Muscle layer of duodenum (tissue), 2 donors: Measurements from ENCODE around the gene FRMPD3.
"Not testable (repeated sequence)": the region's sequence is repeated elsewhere in the genome, so short reads cannot be mapped to it uniquely, and the experiment has no call there.

Source experiments
- H3K27ac ChIP-seq: one replicate; pipeline ENCODE4 v1.7.0; 2013; ENCODE audit warnings: mild to moderate bottlenecking, low read length
- H3K27me3 ChIP-seq: one replicate; pipeline ENCODE4 v1.7.0; 2013; ENCODE audit warnings: low read depth, mild to moderate bottlenecking, control low read depth, low read length
- H3K36me3 ChIP-seq, 2 donors: one replicate each; pipeline ENCODE4 v1.7.0; 2013; ENCODE audit warnings: low read length in 2 of 2, control low read depth in 1 of 2, mild to moderate bottlenecking in 1 of 2; ENCODE audit not compliant: insufficient read depth in 2 of 2, control insufficient read depth in 1 of 2
- H3K4me1 ChIP-seq, 2 donors: one replicate each; pipeline ENCODE4 v1.7.0; 2013; ENCODE audit warnings: low read length in 2 of 2, mild to moderate bottlenecking in 2 of 2, control low read depth in 1 of 2, moderate library complexity in 1 of 2; ENCODE audit not compliant: insufficient read depth in 2 of 2, control insufficient read depth in 1 of 2
- H3K4me3 ChIP-seq, 2 donors: one replicate each; pipeline ENCODE4 v1.7.0; 2013; ENCODE audit warnings: low read length in 2 of 2, low read depth in 1 of 2, mild to moderate bottlenecking in 1 of 2
- H3K9me3 ChIP-seq, 2 donors: one replicate each; pipeline ENCODE4 v1.7.0; 2013; ENCODE audit warnings: low read length in 2 of 2, control low read depth in 1 of 2, mild to moderate bottlenecking in 1 of 2; ENCODE audit not compliant: control insufficient read depth in 1 of 2
- donor health status: healthy.

Gene FRMPD3

GRCh38 chrX:107450823-107451509, 1.5 kb downstream of the FRMPD3 start:
- no peaks in the 10 kb centered on the region for H3K36me3 ChIP-seq
- no peaks in the 10 kb centered on the region for H3K27me3 ChIP-seq
- H3K4me1 ChIP-seq, result peaks cover 0 to 8% of the 10 kb centered on the region in 2 donors
- H3K27ac ChIP-seq, result no peak overlapping the region
- no peak overlapping the region for H3K4me3 ChIP-seq
- H3K9me3 ChIP-seq, result no peaks in the 10 kb centered on the region

GRCh38 chrX:107451731-107452130, 2.3 kb downstream of the FRMPD3 start:
- Histone ChIP-seq H3K27ac (no peak overlapping the region), H3K27me3 (no peaks in the 10 kb centered on the region)

DNA sequence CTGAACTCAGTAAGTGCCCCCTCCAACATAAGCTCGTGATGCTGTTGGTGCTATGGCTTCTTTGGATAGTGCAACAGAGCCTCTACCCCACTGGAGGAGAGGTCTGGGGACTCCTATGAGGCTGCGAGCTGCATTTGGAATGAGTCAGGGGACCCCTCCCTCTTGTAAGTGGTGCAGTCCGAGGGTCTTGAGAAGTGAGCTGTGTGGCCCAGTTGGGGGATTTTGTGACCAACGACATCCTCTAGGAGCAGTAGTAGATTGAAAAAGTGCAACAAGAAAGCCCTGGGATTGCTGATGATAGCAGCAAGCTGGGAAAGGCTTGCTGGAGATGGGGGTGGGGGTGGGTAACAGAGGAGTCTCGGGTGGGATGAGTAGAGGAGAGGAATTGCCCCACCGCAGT, 3.1 kb downstream of the FRMPD3 start:
- Histone ChIP-seq H3K27ac (no peak overlapping the region), H3K27me3 (no peaks in the 10 kb centered on the region), H3K36me3 (no peaks in the 10 kb centered on the region), H3K4me1 (peaks cover 0 to 8% of the 10 kb centered on the region in 2 donors), H3K9me3 (no peaks in the 10 kb centered on the region), H3K4me3 (no peak overlapping the region)

More at GRCh38 chrX:107451731-107452130, 2.3 kb downstream of the FRMPD3 start:
- H3K4me3 ChIP-seq, result no peak overlapping the region
- H3K4me1 ChIP-seq, result peaks cover 0 to 8% of the 10 kb centered on the region in 2 donors
- H3K9me3 ChIP-seq, result no peaks in the 10 kb centered on the region
- H3K36me3 ChIP-seq, result no peaks in the 10 kb centered on the region

DNA sequence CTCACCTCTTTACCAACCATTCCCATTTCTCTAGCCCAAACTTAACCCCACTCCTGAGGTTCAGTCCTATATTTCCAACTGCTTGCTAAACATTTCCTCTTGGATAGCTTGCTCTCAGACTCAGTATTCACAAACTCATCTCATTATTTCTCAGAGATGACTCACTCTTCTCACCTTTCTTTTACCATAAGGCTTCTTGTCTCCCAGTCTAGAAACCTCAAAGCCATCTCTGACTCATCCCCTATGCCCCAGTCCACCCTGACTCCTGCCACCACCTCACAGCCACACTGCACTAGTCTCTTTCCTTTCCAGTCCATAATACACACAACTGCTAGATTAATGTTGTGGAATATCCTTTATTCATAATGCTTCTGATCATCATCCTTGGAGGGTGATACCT, 4.8 kb downstream of the FRMPD3 start:
- Histone ChIP-seq H3K27ac (no peak overlapping the region), H3K4me1 (no peaks in the 10 kb centered on the region), H3K4me3 (no peak overlapping the region), H3K9me3 (no peaks in the 10 kb centered on the region), H3K36me3 (no peaks in the 10 kb centered on the region), H3K27me3 (no peaks in the 10 kb centered on the region)

- Histone ChIP-seq H3K36me3 (no peaks in the 10 kb centered on the region), H3K4me1 (no peaks in the 10 kb centered on the region), H3K27ac (no peak overlapping the region), H3K9me3 (no peaks in the 10 kb centered on the region), H3K27me3 (no peaks in the 10 kb centered on the region), H3K4me3 (no peak overlapping the region)
Measured at GRCh38 chrX:107457289-107457688, 7.8 kb downstream of the FRMPD3 start.

DNA sequence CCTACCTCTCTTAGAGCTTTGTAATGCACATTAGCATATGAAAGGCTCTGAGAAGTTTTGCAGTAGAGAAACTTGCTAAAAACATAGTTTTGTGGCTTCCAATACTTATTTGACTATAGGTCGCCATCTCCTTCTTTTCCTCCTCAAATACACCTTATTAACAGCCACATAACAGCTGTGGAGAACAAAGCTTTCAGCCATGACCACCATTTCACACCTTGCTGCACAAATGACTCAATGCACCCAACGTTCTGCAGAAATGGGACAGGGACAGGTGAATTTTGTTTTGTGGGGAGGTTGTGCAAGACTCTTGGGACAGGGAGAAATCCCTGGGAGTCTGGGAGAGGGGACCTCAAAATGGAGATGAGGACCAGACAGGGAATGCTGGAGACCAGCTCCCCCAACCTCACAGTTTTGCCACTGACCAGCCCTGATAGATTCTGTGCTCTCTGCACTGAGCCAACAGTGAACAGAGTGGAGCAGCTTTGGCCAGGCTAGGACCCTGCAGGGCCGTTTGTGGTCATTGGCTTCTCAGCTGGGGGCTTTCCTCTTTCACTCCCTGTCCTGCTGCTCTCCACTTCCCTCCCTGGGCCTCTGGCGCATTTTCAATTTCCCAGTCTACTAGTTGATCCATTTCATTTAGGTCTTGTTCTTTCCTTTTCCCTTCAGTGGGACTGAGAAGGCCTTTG, 16.6 kb downstream of the FRMPD3 start:
- Histone ChIP-seq H3K4me1 (no peaks in the 10 kb centered on the region), H3K4me3 (no peak overlapping the region), H3K9me3 (peaks cover 0 to 2% of the 10 kb centered on the region in 2 donors), H3K27ac (no peak overlapping the region), H3K27me3 (no peaks in the 10 kb centered on the region), H3K36me3 (no peaks in the 10 kb centered on the region)

DNA sequence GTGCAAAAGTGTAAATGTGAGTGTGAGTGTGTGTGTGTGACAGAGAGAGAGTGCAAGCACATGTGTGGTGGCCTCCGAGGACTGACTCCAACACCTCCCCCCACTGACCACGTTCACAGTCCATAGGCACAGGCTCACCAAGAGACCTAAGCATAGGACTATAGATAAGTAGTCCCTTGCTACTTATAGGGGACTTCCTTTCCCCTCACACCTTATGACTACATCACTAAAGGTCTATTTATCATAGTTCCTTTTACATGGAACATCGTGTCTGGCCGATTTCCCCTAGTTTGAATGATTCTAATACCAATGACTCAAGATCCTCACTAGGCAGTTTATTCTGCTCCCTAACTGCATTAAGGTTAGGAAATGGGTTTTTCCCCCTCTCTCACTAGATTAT, 17.8 kb downstream of the FRMPD3 start:
- H3K27me3 ChIP-seq, result no peaks in the 10 kb centered on the region
- no peak overlapping the region for H3K4me3 ChIP-seq
- no peaks in the 10 kb centered on the region for H3K36me3 ChIP-seq

DNA sequence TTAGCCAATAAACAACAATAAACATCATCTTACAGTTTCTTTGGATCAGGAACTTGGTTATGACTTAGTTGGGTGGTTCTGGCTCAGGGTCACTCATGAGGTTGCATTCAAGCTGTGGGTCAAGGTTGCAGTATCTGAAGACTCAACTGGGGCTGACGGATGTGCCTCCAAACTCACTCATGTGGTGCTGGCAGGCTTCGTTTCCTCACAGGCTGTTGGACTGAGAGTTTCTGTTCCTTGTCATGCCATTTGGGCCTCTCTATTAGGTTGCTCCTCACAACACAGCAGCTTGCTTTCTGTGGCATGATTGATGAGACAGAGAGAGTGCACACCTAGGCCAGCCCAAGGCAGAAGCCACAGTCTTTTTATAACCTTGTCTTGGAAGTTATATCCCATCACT, 20.7 kb downstream of the FRMPD3 start:
- Histone ChIP-seq H3K36me3 (no peaks in the 10 kb centered on the region), H3K4me1 (no peaks in the 10 kb centered on the region), H3K4me3 (no peak overlapping the region), H3K27ac (no peak overlapping the region), H3K27me3 (no peaks in the 10 kb centered on the region), H3K9me3 (peaks cover 0 to 2% of the 10 kb centered on the region in 2 donors)

More for the DNA sequence above, 17.8 kb downstream of the FRMPD3 start:
- H3K9me3 ChIP-seq, result peaks cover 0 to 2% of the 10 kb centered on the region in 2 donors
- H3K27ac ChIP-seq, result no peak overlapping the region
- H3K4me1 ChIP-seq, result no peaks in the 10 kb centered on the region

GRCh38 chrX:107470971-107471370, 21.5 kb downstream of the FRMPD3 start:
- Histone ChIP-seq H3K9me3 (peaks cover 0 to 2% of the 10 kb centered on the region in 2 donors), H3K4me3 (no peak overlapping the region), H3K27ac (no peak overlapping the region), H3K27me3 (no peaks in the 10 kb centered on the region), H3K4me1 (no peaks in the 10 kb centered on the region), H3K36me3 (no peaks in the 10 kb centered on the region)

GRCh38 chrX:107471420-107471819, 22.0 kb downstream of the FRMPD3 start:
- not testable (repeated sequence) for H3K27ac ChIP-seq, H3K27me3 ChIP-seq, H3K4me3 ChIP-seq, H3K9me3 ChIP-seq, H3K36me3 ChIP-seq, H3K4me1 ChIP-seq

GRCh38 chrX:107477406-107477805, 28.0 kb downstream of the FRMPD3 start:
- no peak overlapping the region for H3K27ac ChIP-seq
- no peak overlapping the region for H3K4me3 ChIP-seq
- H3K9me3 ChIP-seq, result no peaks in the 10 kb centered on the region
- H3K4me1 ChIP-seq, result no peaks in the 10 kb centered on the region
- H3K27me3 ChIP-seq, result no peaks in the 10 kb centered on the region
- no peaks in the 10 kb centered on the region for H3K36me3 ChIP-seq
